H9 (cell line): Measurements from ENCODE around the gene SRGAP2C. TPM values are rescaled to one million over a fixed set of nuclear protein-coding genes. Genes with fewer than 3 reads are reported as not detected.
"Not testable (repeated sequence)": the region's sequence is repeated elsewhere in the genome, so short reads cannot be mapped to it uniquely, and the experiment has no call there.

Experiments used
- DNase-seq: peaks from one replicate; pipeline ENCODE4 v3.0.0-alpha.2; 2017
- H2AFZ ChIP-seq: one replicate; pipeline ENCODE4 v1.6.1; 2013; ENCODE audit warnings: mild to moderate bottlenecking, low read length, control low read depth, moderate library complexity
- H2AK5ac ChIP-seq: 2 replicates; pipeline ENCODE4 v1.6.1; 2013; ENCODE audit warnings: low read length, control low read depth, mixed read lengths; ENCODE audit not compliant: insufficient read length
- H2BK120ac ChIP-seq: one replicate; pipeline ENCODE4 v1.6.1; 2013; ENCODE audit warnings: low read depth, mild to moderate bottlenecking, low read length, control low read depth, inconsistent platforms; ENCODE audit not compliant: poor library complexity, severe bottlenecking
- H2BK12ac ChIP-seq: 2 replicates; pipeline ENCODE4 v1.6.1; 2013; ENCODE audit warnings: low read length, control low read depth, mixed read lengths, low read depth; ENCODE audit not compliant: insufficient read length
- H2BK15ac ChIP-seq: 2 replicates; pipeline ENCODE4 v1.6.1; 2013; ENCODE audit warnings: low read depth, low read length, control low read depth
- H2BK20ac ChIP-seq: one replicate; pipeline ENCODE4 v1.6.1; 2013; ENCODE audit warnings: low read depth, mild to moderate bottlenecking, low read length, control low read depth, inconsistent platforms; ENCODE audit not compliant: poor library complexity, severe bottlenecking
- H2BK5ac ChIP-seq: 2 replicates; pipeline ENCODE4 v1.6.1; 2013; ENCODE audit warnings: low read length, control low read depth, mixed read lengths; ENCODE audit not compliant: insufficient read length
- H3K14ac ChIP-seq: 2 replicates; pipeline ENCODE4 v1.6.1; 2013; ENCODE audit warnings: low read length, control low read depth; ENCODE audit not compliant: insufficient read depth
- H3K18ac ChIP-seq: 2 replicates; pipeline ENCODE4 v1.6.1; 2013; ENCODE audit warnings: low read depth, mild to moderate bottlenecking, mixed read lengths, low read length, control low read depth; ENCODE audit not compliant: insufficient read length
- H3K23ac ChIP-seq: 2 replicates; pipeline ENCODE4 v1.6.1; 2013; ENCODE audit warnings: low read length, control low read depth, mixed read lengths, low read depth; ENCODE audit not compliant: insufficient read length
- H3K23me2 ChIP-seq: 2 replicates; pipeline ENCODE4 v1.6.1; 2013; ENCODE audit warnings: low read depth, mild to moderate bottlenecking, mixed read lengths, low read length, control low read depth; ENCODE audit not compliant: insufficient read length, poor library complexity, severe bottlenecking
- H3K27ac ChIP-seq: 2 replicates; pipeline ENCODE4 v1.5.1; 2013; ENCODE audit warnings: low read length, control low read depth, mixed read lengths, low read depth; ENCODE audit not compliant: insufficient read length
- H3K27me3 ChIP-seq: 2 replicates; pipeline ENCODE4 v1.6.1; 2013; ENCODE audit warnings: low read length, control low read depth, inconsistent platforms; ENCODE audit not compliant: insufficient read depth
- H3K4ac ChIP-seq: 2 replicates; pipeline ENCODE4 v1.6.1; 2013; ENCODE audit warnings: low read depth, mild to moderate bottlenecking, control low read depth, inconsistent platforms, low read length, moderate library complexity
- H3K4me1 ChIP-seq: 2 replicates; pipeline ENCODE4 v1.6.1; 2013; ENCODE audit warnings: low read length, control low read depth, inconsistent platforms; ENCODE audit not compliant: insufficient read depth
- H3K4me2 ChIP-seq: 2 replicates; pipeline ENCODE4 v1.6.1; 2013; ENCODE audit warnings: low read length, control low read depth, mixed read lengths; ENCODE audit not compliant: insufficient read length, insufficient read depth
- H3K56ac ChIP-seq: 2 replicates; pipeline ENCODE4 v1.6.1; 2013; ENCODE audit warnings: low read depth, mild to moderate bottlenecking, mixed read lengths, low read length, control low read depth; ENCODE audit not compliant: insufficient read length
- H3K79me1 ChIP-seq: 2 replicates; pipeline ENCODE4 v1.6.1; 2013; ENCODE audit warnings: low read depth, mild to moderate bottlenecking, moderate library complexity, low read length, control low read depth, inconsistent platforms; ENCODE audit not compliant: insufficient read depth, poor library complexity, severe bottlenecking
- H3K79me2 ChIP-seq: 2 replicates; pipeline ENCODE4 v1.6.1; 2013; ENCODE audit warnings: low read length, control low read depth, inconsistent platforms; ENCODE audit not compliant: insufficient read depth
- H3K9ac ChIP-seq: 2 replicates; pipeline ENCODE4 v1.6.1; 2013; ENCODE audit warnings: low read length, control low read depth, mixed read lengths; ENCODE audit not compliant: insufficient read length; ENCODE audit errors: extremely low read depth
- H3K9me3 ChIP-seq: one replicate; pipeline ENCODE4 v1.6.1; 2013; ENCODE audit warnings: low read depth, low read length, inconsistent platforms; ENCODE audit not compliant: control insufficient read depth
- H3T11ph ChIP-seq: one replicate; pipeline ENCODE4 v1.6.1; 2013; ENCODE audit warnings: mild to moderate bottlenecking, low read length, control low read depth, inconsistent platforms
- H4K20me1 ChIP-seq: one replicate; pipeline ENCODE4 v1.6.1; 2013; ENCODE audit not compliant: control insufficient read depth, insufficient read length, insufficient read depth
- H4K5ac ChIP-seq: 2 replicates; pipeline ENCODE4 v1.6.1; 2013; ENCODE audit warnings: low read depth, mild to moderate bottlenecking, mixed read lengths, low read length, control low read depth; ENCODE audit not compliant: insufficient read length
- H4K8ac ChIP-seq: replicated peaks from 2 replicates; pipeline ENCODE4 v1.6.1; 2013; ENCODE audit warnings: low read length, control low read depth, mixed read lengths, low read depth; ENCODE audit not compliant: insufficient read length
- H4K91ac ChIP-seq: 2 replicates; pipeline ENCODE4 v1.6.1; 2013; ENCODE audit warnings: low read depth, mild to moderate bottlenecking, moderate library complexity, mixed read lengths, low read length, control low read depth; ENCODE audit not compliant: insufficient read length
- H3K27ac Mint-ChIP-seq, 3 experiments: 2 replicates in 2 of 3; 3 replicates in 1 of 3; pipeline ENCODE4 v1.8.0; 2020 to 2021; ENCODE audit warnings: mixed read lengths in 3 of 3, mild to moderate bottlenecking in 1 of 3, moderate library complexity in 1 of 3
- H3K27me3 Mint-ChIP-seq: 2 replicates; pipeline ENCODE4 v1.8.0; 2021; ENCODE audit warnings: low read depth, mild to moderate bottlenecking, moderate library complexity, mixed read lengths
- H3K36me3 Mint-ChIP-seq, 3 experiments: 2 replicates in 2 of 3; 3 replicates in 1 of 3; pipeline ENCODE4 v1.8.0; 2020 to 2021; ENCODE audit warnings: low read depth in 3 of 3, mixed read lengths in 3 of 3; ENCODE audit not compliant: insufficient read depth in 1 of 3
- H3K4me1 Mint-ChIP-seq, 2 experiments: 2 replicates each; pipeline ENCODE4 v1.8.0; 2020; ENCODE audit warnings: mixed read lengths in 2 of 2
- H3K4me3 Mint-ChIP-seq, 2 experiments: 2 replicates in 1 of 2; 3 replicates in 1 of 2; pipeline ENCODE4 v1.8.0; 2020 to 2021; ENCODE audit warnings: mild to moderate bottlenecking in 2 of 2, mixed read lengths in 2 of 2, moderate library complexity in 1 of 2
- H3K9me3 Mint-ChIP-seq, 2 experiments: 2 replicates in 1 of 2; 3 replicates in 1 of 2; pipeline ENCODE4 v1.8.0; 2020; ENCODE audit warnings: mild to moderate bottlenecking in 2 of 2, mixed read lengths in 2 of 2, moderate library complexity in 1 of 2
- WGBS: extraction: QIAGEN DNeasy Blood & Tissue Kit; methylation state at CpG from one replicate; pipeline ENCODE4 v1.1.7; 2013; ENCODE audit warnings: missing lambda C conversion rate, low lambda C conversion rate, mixed read lengths; ENCODE audit not compliant: insufficient read length; ENCODE audit errors: extremely low coverage; 5-methylcytosine and 5-hydroxymethylcytosine counted together
- total RNA-seq: library from RNA; stranded (reverse); gene quantifications from 2 replicates; pipeline ENCODE4 v1.2.1, GENCODE V29; 2021

SRGAP2C gene
- total RNA-seq, 1 experiment from 2014 or later, result 16.5 TPM

DNA sequence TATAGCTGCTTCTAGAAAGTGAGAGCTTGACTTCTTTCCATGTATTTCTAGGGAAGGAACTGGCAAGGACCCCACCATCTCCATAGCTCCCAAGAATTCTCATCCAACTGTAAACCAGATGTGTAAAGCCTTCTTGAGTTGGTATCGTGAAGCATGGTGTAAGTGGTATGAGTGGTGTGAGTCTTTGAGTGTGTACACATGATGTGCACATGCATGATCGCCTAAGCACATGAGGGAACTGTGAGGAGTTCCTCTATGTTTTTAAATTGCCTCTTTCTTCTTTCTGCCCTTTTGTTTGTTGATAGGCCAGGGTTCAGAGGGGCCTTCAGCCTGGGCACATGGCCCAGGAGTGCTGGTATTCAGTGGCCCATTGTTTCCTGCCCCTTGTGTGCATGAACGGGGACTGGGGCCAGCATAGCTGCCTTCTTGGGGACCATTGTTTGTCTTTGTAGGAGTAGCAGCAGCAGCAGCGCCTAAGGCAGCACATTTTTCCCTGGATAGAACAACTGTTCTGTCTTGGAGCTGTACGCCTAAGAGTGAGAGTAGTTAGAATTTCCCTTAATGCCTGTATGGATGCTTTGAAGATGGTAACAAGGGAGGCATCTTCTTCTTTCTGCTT is 96.0 kb downstream of the SRGAP2C start:
- H3K4me1 Mint-ChIP-seq, H4K5ac ChIP-seq, H2BK120ac ChIP-seq, DNase-seq, H3K23me2 ChIP-seq, H4K8ac ChIP-seq, H3K4me2 ChIP-seq, H2AFZ ChIP-seq, H2BK20ac ChIP-seq, H3K4ac ChIP-seq, H3K36me3 Mint-ChIP-seq, H3K27me3 ChIP-seq, H3K18ac ChIP-seq, H3K56ac ChIP-seq, H3K23ac ChIP-seq, H3K14ac ChIP-seq, H3K27ac Mint-ChIP-seq, H2AK5ac ChIP-seq, H3T11ph ChIP-seq, H3K9ac ChIP-seq, H3K9me3 Mint-ChIP-seq, H3K79me2 ChIP-seq, H3K27me3 Mint-ChIP-seq, H2BK5ac ChIP-seq, H4K91ac ChIP-seq, H3K4me1 ChIP-seq, H2BK12ac ChIP-seq, H3K9me3 ChIP-seq, H3K27ac ChIP-seq, H4K20me1 ChIP-seq, H2BK15ac ChIP-seq, H3K4me3 Mint-ChIP-seq, H3K79me1 ChIP-seq: not testable (repeated sequence)
- WGBS, result no CpG with 5 or more reads among the region's 5 CpGs

- H2BK15ac ChIP-seq, H3K79me2 ChIP-seq, H3K27me3 ChIP-seq, H3K9me3 Mint-ChIP-seq, H3K27ac Mint-ChIP-seq, H3K27me3 Mint-ChIP-seq, H3K4me3 Mint-ChIP-seq, H2BK5ac ChIP-seq, H2AK5ac ChIP-seq, H3K18ac ChIP-seq, H3K9me3 ChIP-seq, H3K4me2 ChIP-seq, H3K23ac ChIP-seq, H4K91ac ChIP-seq, H3K23me2 ChIP-seq, H3K14ac ChIP-seq, H3T11ph ChIP-seq, H2AFZ ChIP-seq, H3K4me1 ChIP-seq, H3K9ac ChIP-seq, H3K79me1 ChIP-seq, H3K36me3 Mint-ChIP-seq, H3K56ac ChIP-seq, H2BK120ac ChIP-seq, H4K20me1 ChIP-seq, H4K5ac ChIP-seq, H3K4ac ChIP-seq, H3K27ac ChIP-seq, H2BK12ac ChIP-seq, H4K8ac ChIP-seq, H2BK20ac ChIP-seq, H3K4me1 Mint-ChIP-seq, DNase-seq: not testable (repeated sequence)
- no CpG with 5 or more reads among the region's 2 CpGs for WGBS
Measured at GRCh38 chr1:121281480-121281879, 96.7 kb downstream of the SRGAP2C start.
